Gastroesophageal sphincter (tissue), 4 donors: Measurements from ENCODE around the gene CYP1A2. TPM values are rescaled to one million over a fixed set of nuclear protein-coding genes. Genes with fewer than 3 reads are reported as not detected.

Experiments used
- ATAC-seq: fragments of 150-250 bp; one replicate; pipeline ENCODE4 v1.9.1; 2016; ENCODE audit warnings: mild to moderate bottlenecking, moderate library complexity
- H3K27ac ChIP-seq, 4 donors: fragments of 200-600 bp; sonication (generic) in 3 of 4; 1 replicate in 3 of 4; 2 replicates in 1 of 4; pipeline ENCODE4 v1.5.1; 2016 to 2019
- H3K27me3 ChIP-seq: fragments of 200-600 bp; sonication (generic); one replicate; pipeline ENCODE4 v1.5.1; 2019
- H3K36me3 ChIP-seq, 2 donors: fragments of 200-600 bp; sonication (generic); one replicate each; pipeline ENCODE4 v1.5.1; 2019; ENCODE audit warnings: control low read depth in 1 of 2
- H3K4me1 ChIP-seq, 3 donors: fragments of 200-600 bp; sonication (generic); 1 replicate in 2 of 3; 2 replicates in 1 of 3; pipeline ENCODE4 v1.5.1; 2016 to 2019; ENCODE audit warnings: control low read depth in 2 of 3
- H3K4me3 ChIP-seq, 2 donors: fragments of 200-600 bp; sonication (generic); one replicate each; pipeline ENCODE4 v1.5.1; 2019; ENCODE audit warnings: mild to moderate bottlenecking in 1 of 2, moderate library complexity in 1 of 2
- H3K9me3 ChIP-seq, 3 donors: fragments of 200-600 bp; sonication (generic); one replicate each; pipeline ENCODE4 v1.5.1; 2017 to 2019; ENCODE audit warnings: control low read depth in 2 of 3
- EP300 ChIP-seq: sonication (generic); formaldehyde crosslinking; IDR thresholded peaks from one replicate; pipeline ENCODE4 v1.6.1; 2017; ENCODE audit warnings: antibody characterized with exemption, mild to moderate bottlenecking
- POLR2A ChIP-seq, 2 donors: fragments of 450-650 bp; IDR thresholded peaks; one replicate each; pipeline ENCODE4 v1.6.1; 2017; ENCODE audit warnings: antibody characterized with exemption in 2 of 2, mild to moderate bottlenecking in 2 of 2, moderate library complexity in 1 of 2
- POLR2AphosphoS5 ChIP-seq: sonication (generic); formaldehyde crosslinking; IDR thresholded peaks from one replicate; pipeline ENCODE4 v1.6.1; 2017; ENCODE audit warnings: antibody characterized with exemption
- WGBS, 2 donors: methylation state at CpG; one replicate each; pipeline ENCODE4 v1.1.5; 2018; ENCODE audit warnings: low coverage in 1 of 2; 5-methylcytosine and 5-hydroxymethylcytosine counted together
- total RNA-seq, 4 donors: library from RNA; depleted of rRNA; stranded (reverse); fragments of >200 nt; gene quantifications; one replicate each; pipeline ENCODE4 v1.1.0, GENCODE V29; 2016
- TF ChIP-seq, protein P1 (sequence below), 4 experiments: fragments of 200-600 bp in 2 of 4; fragments of 450-650 bp in 2 of 4; sonication (generic) in 1 of 4; IDR thresholded peaks; one replicate each; pipeline ENCODE4 v1.5.1; 2017 to 2019; ENCODE audit warnings: antibody characterized with exemption in 4 of 4, mild to moderate bottlenecking in 2 of 4, moderate library complexity in 2 of 4

CYP1A2 gene
- total RNA-seq, 4 donors from 2014 or later = not detected

DNA sequence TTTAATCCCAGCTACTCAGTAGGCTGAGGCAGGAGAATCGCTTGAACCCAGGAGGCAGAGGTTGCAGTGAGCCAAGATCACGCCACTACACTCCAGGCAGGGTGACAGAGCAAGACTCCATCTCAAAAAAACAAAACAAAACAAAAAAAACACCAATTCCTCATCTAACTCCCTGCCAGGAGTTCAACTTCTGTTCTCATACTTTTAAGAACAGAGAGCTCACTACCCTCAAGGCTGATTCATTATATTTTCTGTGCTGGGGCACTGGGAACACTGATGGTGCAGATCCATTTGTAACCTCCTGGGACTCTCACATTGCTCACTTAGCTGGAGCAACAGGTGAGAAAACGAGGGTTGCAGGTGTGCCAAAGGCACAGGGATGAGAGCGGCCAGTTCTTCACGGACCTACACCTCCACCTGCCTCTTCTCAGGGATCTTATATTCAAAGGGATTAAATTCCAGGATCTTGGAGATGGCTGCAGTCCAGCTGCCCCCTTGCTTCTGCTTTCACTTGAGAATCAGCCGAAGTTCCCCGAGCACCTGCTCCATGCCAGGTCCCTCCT is 20.9 kb downstream of the CYP1A2 start:
- no peak for TF ChIP-seq POLR2AphosphoS5
- ATAC-seq = no peak
- no peaks in the 10 kb centered on the region for H3K9me3 ChIP-seq
- no peak overlapping the region for H3K4me3 ChIP-seq
- no peak overlapping the region for H3K27ac ChIP-seq
- peaks cover 30% of the 10 kb centered on the region for H3K27me3 ChIP-seq
- H3K4me1 ChIP-seq = peaks cover 0 to 16% (median 4%) of the 10 kb centered on the region in 3 donors
- 54 to 61% methylated on average over 5 to 7 of the region's 7 CpGs for WGBS, 2 donors
- no peaks in the 10 kb centered on the region for H3K36me3 ChIP-seq

DNA sequence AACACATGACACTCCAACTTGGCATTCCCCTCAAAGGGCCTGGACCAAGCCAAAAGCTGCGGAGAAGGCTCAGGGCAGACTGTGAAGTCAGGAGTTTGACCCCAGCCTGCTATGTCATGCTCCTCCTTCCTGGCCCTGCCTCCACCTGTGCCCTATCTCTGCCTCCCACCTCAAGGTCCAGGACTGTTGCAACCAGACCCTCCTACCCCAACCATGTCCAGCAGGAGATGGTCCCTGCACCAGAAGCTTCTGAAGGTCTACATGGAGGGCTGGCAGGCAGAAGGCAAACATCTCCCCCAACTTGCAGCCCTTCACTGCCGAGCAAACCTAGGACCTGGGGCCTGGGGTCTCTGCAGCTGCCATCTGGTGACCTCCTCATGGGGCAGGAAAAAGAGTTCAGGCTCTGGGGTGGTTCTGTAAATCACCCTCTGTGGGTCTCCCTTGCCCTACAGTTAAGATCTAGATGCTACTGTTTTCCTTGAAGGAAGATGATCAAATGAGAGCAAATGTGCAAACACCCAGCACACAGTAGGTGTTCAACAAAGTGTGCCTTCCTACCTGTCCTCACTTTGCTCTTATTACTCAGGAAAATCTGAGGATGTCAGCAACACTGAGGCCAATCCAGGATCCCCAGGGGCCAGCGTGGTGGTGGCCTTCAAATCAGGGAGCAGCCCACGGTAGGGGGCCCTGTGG is 21.7 kb downstream of the CYP1A2 start:
- Histone ChIP-seq H3K4me1 (peaks cover 0 to 16% (median 4%) of the 10 kb centered on the region in 3 donors), H3K27me3 (peaks cover 30% of the 10 kb centered on the region), H3K9me3 (no peaks in the 10 kb centered on the region), H3K36me3 (no peaks in the 10 kb centered on the region), H3K27ac (no peak overlapping the region), H3K4me3 (no peak overlapping the region)
- no peak for ATAC-seq
- no CpG with 5 or more reads among the region's 4 CpGs for WGBS, 2 donors
- no peak for TF ChIP-seq POLR2A (IDR thresholded peaks at IDR 0.05)
- no peak for TF ChIP-seq EP300
- TF ChIP-seq, protein P1, sequence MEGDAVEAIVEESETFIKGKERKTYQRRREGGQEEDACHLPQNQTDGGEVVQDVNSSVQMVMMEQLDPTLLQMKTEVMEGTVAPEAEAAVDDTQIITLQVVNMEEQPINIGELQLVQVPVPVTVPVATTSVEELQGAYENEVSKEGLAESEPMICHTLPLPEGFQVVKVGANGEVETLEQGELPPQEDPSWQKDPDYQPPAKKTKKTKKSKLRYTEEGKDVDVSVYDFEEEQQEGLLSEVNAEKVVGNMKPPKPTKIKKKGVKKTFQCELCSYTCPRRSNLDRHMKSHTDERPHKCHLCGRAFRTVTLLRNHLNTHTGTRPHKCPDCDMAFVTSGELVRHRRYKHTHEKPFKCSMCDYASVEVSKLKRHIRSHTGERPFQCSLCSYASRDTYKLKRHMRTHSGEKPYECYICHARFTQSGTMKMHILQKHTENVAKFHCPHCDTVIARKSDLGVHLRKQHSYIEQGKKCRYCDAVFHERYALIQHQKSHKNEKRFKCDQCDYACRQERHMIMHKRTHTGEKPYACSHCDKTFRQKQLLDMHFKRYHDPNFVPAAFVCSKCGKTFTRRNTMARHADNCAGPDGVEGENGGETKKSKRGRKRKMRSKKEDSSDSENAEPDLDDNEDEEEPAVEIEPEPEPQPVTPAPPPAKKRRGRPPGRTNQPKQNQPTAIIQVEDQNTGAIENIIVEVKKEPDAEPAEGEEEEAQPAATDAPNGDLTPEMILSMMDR (IDR thresholded peaks at IDR 0.05) = no peak

DNA sequence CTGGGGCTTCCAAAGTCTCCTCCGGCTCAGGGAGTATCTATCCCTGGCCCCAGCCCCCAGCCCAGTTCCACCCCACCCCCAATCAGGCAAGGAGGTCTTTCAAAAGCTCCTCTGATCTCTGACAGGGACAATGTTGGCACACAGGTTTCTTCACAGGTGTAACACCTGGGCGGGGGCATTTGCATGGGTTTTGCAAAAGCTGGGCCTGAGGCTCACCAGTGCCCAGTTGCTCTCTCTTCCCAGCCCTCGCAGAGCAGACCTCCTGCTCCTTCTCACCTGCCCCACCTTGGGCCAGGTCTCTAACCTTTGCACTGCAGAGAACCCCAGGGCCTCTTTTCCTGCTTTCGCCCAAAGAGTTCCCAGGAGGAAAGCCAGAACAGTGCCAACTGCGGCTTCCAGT is 24.7 kb downstream of the CYP1A2 start:
- no peak overlapping the region for H3K27ac ChIP-seq
- no peaks in the 10 kb centered on the region for H3K36me3 ChIP-seq
- H3K4me1 ChIP-seq = peaks cover 0 to 34% (median 9%) of the 10 kb centered on the region in 3 donors
- TF ChIP-seq, protein P1 (IDR thresholded peaks at IDR 0.05) = no peak
- no peak for TF ChIP-seq EP300
- no peak for TF ChIP-seq POLR2A (IDR thresholded peaks at IDR 0.05)
- TF ChIP-seq POLR2AphosphoS5 = no peak
- H3K27me3 ChIP-seq = peaks cover 12% of the 10 kb centered on the region
- H3K4me3 ChIP-seq = no peak overlapping the region
- H3K9me3 ChIP-seq = no peaks in the 10 kb centered on the region
- no peak for ATAC-seq
- WGBS, 2 donors = 60% methylated on average over 1 of the region's 5 CpGs; no CpG with 5 or more reads in 1 of the 2 donors

DNA sequence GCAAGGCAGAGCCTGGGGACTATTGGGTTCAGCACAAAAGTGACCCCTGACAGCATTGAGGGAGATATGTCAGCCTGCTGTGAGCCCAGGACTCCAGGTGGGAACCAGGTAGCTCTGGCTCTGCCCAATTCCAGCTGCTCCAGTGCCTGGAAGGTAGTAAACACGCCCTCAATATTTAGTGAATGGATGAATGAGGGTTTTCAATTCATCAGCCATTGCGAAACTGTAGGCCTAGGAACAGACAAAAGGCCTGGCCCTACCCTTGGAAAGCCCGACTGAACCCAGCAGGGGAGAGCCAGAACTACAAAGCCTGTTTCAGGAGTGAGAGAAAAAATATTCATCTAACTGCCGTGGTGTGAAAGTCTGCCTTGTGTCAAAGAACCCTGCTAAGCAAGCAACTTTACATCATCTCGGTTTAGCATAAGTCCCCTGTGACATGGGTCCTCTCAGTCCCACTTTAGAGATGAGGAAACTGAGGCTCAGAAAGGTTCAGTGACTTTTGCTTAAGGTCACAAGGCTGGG is 25.1 kb downstream of the CYP1A2 start:
- no peak overlapping the region for H3K4me3 ChIP-seq
- TF ChIP-seq POLR2A (IDR thresholded peaks at IDR 0.05) (no peak), EP300 (no peak), POLR2AphosphoS5 (no peak)
- TF ChIP-seq, protein P1 (IDR thresholded peaks at IDR 0.05) = no peak
- H3K27me3 ChIP-seq = peaks cover 10% of the 10 kb centered on the region
- H3K36me3 ChIP-seq = no peaks in the 10 kb centered on the region
- H3K27ac ChIP-seq = no peak overlapping the region
- 54 to 59% methylated on average over 2 to 4 of the region's 5 CpGs for WGBS, 2 donors
- peaks cover 0 to 29% (median 9%) of the 10 kb centered on the region in 3 donors for H3K4me1 ChIP-seq
- ATAC-seq = no peak
- no peaks in the 10 kb centered on the region for H3K9me3 ChIP-seq

DNA sequence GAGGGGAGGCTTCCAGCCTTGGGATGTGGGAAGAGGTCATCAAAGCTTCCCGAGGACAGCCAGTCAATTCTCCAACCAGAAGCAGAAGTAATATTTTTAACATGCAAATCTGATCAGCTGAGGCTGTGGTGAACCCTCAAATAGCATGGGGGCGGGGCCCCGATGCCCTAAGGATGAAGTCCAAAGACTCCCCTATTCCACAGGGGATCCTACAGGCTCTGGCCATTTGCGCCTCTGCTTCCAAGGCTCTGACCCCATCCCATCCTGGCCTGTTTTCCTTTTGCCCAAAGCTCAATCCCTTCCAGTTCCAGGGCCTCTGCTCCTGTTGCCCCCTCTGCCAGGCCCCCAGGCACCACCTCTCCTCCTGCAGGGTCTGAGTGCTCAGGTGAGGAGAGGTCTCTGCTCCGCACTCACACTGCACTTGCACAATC is 26.5 kb downstream of the CYP1A2 start:
- Histone ChIP-seq H3K4me1 (peaks cover 0 to 29% (median 9%) of the 10 kb centered on the region in 3 donors), H3K36me3 (no peaks in the 10 kb centered on the region), H3K9me3 (no peaks in the 10 kb centered on the region), H3K4me3 (no peak overlapping the region), H3K27me3 (peaks cover 4% of the 10 kb centered on the region), H3K27ac (no peak overlapping the region)
- ATAC-seq = no peak
- WGBS, 2 donors = 83% methylated on average over 4 of the region's 5 CpGs; no CpG with 5 or more reads in 1 of the 2 donors
- TF ChIP-seq, protein P1 (IDR thresholded peaks at IDR 0.05) = no peak
- no peak for TF ChIP-seq POLR2A (IDR thresholded peaks at IDR 0.05)
- no peak for TF ChIP-seq POLR2AphosphoS5
- TF ChIP-seq EP300 = no peak
